Mesodermal cell (in vitro differentiated cells): ENCODE data around the gene BCL2L11.

Experiments used
- H3K27ac ChIP-seq: 2 replicates; pipeline ENCODE4 v1.7.0; 2013; ENCODE audit warnings: mild to moderate bottlenecking, low read depth, low read length, moderate library complexity; ENCODE audit not compliant: severe bottlenecking
- H3K36me3 ChIP-seq: 2 replicates; pipeline ENCODE4 v1.7.1; 2013; ENCODE audit warnings: mild to moderate bottlenecking, low read length, moderate library complexity; ENCODE audit not compliant: control insufficient read depth, insufficient read depth
- H3K4me1 ChIP-seq: one replicate; pipeline ENCODE4 v1.7.1; 2013; ENCODE audit warnings: mild to moderate bottlenecking, low read length; ENCODE audit not compliant: insufficient read depth, control insufficient read depth, poor library complexity, severe bottlenecking
- H3K4me3 ChIP-seq: 2 replicates; pipeline ENCODE4 v1.7.0; 2013; ENCODE audit warnings: low read length, control low read depth, mild to moderate bottlenecking; ENCODE audit not compliant: insufficient read depth, poor library complexity, severe bottlenecking; ENCODE audit errors: extremely low read depth
- H3K9me3 ChIP-seq: 2 replicates; pipeline ENCODE4 v1.7.1; 2013; ENCODE audit warnings: mild to moderate bottlenecking, low read length, moderate library complexity; ENCODE audit not compliant: control insufficient read depth
- WGBS, 2 experiments: methylation state at CpG; one replicate each; pipeline ENCODE4 v1.1.5; 2013; ENCODE audit warnings: missing lambda C conversion rate in 2 of 2; ENCODE audit not compliant: insufficient coverage in 2 of 2; 5-methylcytosine and 5-hydroxymethylcytosine counted together

The BCL2L11 gene

DNA sequence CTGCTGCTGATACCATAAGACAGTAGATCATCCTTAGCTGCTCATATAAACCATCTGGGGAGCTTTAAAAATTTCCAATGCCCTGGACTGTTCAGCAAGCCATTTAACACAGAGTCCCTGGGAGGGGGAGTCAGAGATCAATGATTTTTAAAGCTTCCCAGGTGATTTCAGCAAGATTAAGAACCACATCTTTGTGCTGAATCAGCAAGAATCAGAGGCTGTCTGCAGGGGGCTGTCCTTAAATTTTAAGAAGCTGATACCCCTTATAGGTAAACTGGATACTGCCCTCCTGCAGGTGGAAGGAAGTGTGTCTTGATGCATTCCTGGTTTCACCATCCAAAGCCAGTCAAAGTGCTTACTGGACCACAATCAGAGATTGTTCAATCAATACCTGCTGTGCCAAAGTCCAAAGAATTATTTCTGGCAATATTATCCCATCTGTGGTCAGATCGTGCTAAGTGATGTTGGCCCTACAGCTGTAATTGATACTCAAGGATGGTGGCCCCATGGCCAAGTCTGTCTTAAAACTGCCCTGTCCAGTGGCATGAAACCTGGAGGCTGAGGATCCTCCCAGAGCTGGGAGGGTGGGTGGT lies 72.2 kb downstream of the BCL2L11 start:
- H3K36me3 ChIP-seq, result no peaks in the 10 kb centered on the region
- WGBS, 2 experiments, result 43 to 100% methylated on average over 1 of the region's 1 CpG
- no peaks in the 10 kb centered on the region for H3K9me3 ChIP-seq
- no peak overlapping the region for H3K27ac ChIP-seq
- H3K4me1 ChIP-seq, result no peaks in the 10 kb centered on the region
- H3K4me3 ChIP-seq, result no peak overlapping the region

- no peaks in the 10 kb centered on the region for H3K36me3 ChIP-seq
- H3K4me3 ChIP-seq, result no peak overlapping the region
- no peaks in the 10 kb centered on the region for H3K4me1 ChIP-seq
- 84 to 85% methylated on average over 5 to 7 of the region's 8 CpGs for WGBS, 2 experiments
- H3K27ac ChIP-seq, result no peak overlapping the region
- H3K9me3 ChIP-seq, result no peaks in the 10 kb centered on the region
These were observed 74.3 kb downstream of the BCL2L11 start for GRCh38 chr2:111194835-111195621.

DNA sequence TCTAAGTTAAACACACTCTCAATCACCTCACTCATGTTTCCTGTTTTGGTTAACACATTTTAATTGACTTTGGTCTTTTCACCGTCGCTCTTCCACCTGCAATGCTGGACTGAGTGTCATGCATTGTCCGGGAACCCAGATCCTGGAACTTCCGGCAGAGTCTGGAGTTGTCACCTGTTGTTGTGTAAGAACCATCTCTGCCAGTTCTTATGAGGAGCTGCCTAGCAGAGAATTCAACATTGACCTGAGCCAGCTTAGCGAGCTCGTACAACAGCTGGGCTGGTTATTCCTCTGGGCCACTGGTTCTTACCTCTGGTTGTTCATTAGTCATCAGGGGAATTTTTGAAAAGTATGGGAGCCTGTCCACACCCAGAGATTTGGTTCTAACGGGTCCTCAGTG lies 75.7 kb downstream of the BCL2L11 start:
- Histone ChIP-seq H3K27ac (no peak overlapping the region), H3K9me3 (no peaks in the 10 kb centered on the region), H3K36me3 (no peaks in the 10 kb centered on the region), H3K4me1 (no peaks in the 10 kb centered on the region), H3K4me3 (no peak overlapping the region)
- WGBS, 2 experiments, result 88 to 97% methylated on average over 7 of the region's 7 CpGs

GRCh38 chr2:111198701-111199100 lies 78.0 kb downstream of the BCL2L11 start:
- Histone ChIP-seq H3K4me1 (no peaks in the 10 kb centered on the region), H3K9me3 (no peaks in the 10 kb centered on the region), H3K36me3 (no peaks in the 10 kb centered on the region), H3K4me3 (no peak overlapping the region), H3K27ac (no peak overlapping the region)
- 92 to 94% methylated on average over 4 to 7 of the region's 9 CpGs for WGBS, 2 experiments

DNA sequence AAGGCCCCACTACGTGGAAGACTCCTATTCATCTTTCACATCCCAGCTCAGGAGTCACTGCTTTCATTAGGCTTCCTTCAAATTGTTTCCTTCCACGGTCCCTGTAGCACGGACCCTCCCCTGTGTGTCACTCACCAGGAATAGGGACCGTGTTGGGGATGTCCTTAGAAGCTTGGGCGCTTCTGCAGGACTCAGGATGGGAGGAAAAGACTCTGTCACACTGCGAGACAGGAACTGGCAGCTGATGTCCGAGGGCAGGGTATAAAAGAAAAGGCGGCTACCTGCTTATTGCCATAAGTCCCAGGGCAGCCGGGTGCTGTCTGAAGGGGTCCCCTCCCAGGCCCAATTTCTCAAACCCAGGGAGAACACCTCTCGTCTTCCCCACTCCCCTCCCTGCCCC lies 79.1 kb downstream of the BCL2L11 start:
- H3K9me3 ChIP-seq, result no peaks in the 10 kb centered on the region
- no peaks in the 10 kb centered on the region for H3K4me1 ChIP-seq
- H3K27ac ChIP-seq, result no peak overlapping the region
- H3K36me3 ChIP-seq, result no peaks in the 10 kb centered on the region
- no peak overlapping the region for H3K4me3 ChIP-seq
- 88 to 93% methylated on average over 9 to 10 of the region's 10 CpGs for WGBS, 2 experiments

DNA sequence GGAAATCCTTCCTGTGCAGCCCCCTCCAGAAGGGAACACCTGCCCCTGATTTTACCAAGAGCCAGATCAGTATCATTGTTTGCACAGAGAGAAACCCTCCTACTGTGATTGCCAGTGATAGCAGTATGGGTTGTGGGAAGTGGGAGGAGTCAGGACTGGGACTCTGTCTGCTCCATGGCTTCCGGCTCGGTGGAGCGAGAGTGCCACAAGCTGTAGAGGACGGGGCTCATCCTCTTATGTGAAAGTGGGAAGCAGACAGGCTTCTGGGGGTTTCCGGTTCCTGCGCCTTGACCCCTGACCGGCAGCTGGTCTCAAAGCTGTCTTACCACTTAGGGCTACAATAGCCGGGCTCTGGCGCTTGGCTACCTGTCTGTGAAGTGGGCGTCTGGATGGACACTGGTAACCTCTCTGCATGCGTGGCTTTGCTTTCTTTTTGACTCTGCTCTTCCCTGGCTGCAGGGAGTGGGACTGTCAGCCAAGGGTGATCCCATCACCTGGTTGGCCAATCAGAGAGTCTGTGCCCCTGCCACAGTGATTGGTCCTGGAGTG lies 79.7 kb downstream of the BCL2L11 start:
- no peaks in the 10 kb centered on the region for H3K9me3 ChIP-seq
- H3K27ac ChIP-seq, result no peak overlapping the region
- no peak overlapping the region for H3K4me3 ChIP-seq
- no peaks in the 10 kb centered on the region for H3K36me3 ChIP-seq
- H3K4me1 ChIP-seq, result no peaks in the 10 kb centered on the region
- 95 to 97% methylated on average over 11 of the region's 11 CpGs for WGBS, 2 experiments

GRCh38 chr2:111201214-111201613 lies 80.5 kb downstream of the BCL2L11 start:
- no peaks in the 10 kb centered on the region for H3K4me1 ChIP-seq
- H3K36me3 ChIP-seq, result no peaks in the 10 kb centered on the region
- no peak overlapping the region for H3K4me3 ChIP-seq
- WGBS, 2 experiments, result 92 to 95% methylated on average over 2 to 4 of the region's 4 CpGs
- no peak overlapping the region for H3K27ac ChIP-seq
- no peaks in the 10 kb centered on the region for H3K9me3 ChIP-seq

DNA sequence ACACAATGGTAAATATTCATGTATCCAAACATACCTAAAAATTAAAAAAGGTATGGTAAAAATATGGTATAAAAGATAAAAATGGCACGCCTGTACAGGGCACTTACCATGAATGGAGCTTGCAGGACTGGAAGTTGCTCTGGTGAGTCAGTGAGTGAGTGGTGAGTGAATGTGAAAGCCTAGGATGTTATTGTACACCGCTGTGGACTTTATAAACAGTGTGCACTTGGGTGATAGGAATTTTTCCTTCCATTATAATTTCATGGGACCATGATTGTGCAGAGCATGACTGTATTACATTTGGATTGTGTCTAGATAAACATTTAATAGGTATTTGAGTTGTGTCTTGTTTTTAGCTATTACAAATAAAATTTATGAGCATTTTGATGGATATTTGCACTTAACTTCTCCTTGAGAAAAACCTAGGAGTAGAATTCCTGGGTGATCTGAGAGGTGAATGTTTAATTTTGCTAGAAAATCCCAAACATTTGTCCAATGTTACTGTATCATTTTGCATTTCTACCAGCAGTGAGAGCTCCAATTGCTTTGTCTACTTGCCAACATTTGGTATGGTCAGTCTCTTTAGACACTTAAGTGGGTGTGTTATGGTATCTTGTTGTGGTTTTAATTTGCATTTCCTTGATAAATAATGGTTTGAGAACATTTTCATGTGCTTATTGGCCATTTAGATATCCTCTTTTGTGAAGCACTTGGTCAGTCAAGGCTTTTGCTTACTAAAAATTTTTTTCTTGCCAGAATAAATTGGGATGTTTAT lies 81.7 kb downstream of the BCL2L11 start:
- no peak overlapping the region for H3K4me3 ChIP-seq
- no peaks in the 10 kb centered on the region for H3K36me3 ChIP-seq
- H3K27ac ChIP-seq, result no peak overlapping the region
- H3K9me3 ChIP-seq, result no peaks in the 10 kb centered on the region
- no peaks in the 10 kb centered on the region for H3K4me1 ChIP-seq
- WGBS, 2 experiments, result 89 to 94% methylated on average over 2 of the region's 2 CpGs

- H3K9me3 ChIP-seq, result no peaks in the 10 kb centered on the region
- 92% methylated on average over 2 of the region's 2 CpGs; no CpG with 5 or more reads in 1 of the 2 experiments for WGBS, 2 experiments
- H3K4me1 ChIP-seq, result no peaks in the 10 kb centered on the region
- H3K27ac ChIP-seq, result no peak overlapping the region
- peaks cover 6% of the 10 kb centered on the region for H3K36me3 ChIP-seq
- H3K4me3 ChIP-seq, result no peak overlapping the region
These were observed 84.0 kb downstream of the BCL2L11 start for GRCh38 chr2:111204706-111205105.

DNA sequence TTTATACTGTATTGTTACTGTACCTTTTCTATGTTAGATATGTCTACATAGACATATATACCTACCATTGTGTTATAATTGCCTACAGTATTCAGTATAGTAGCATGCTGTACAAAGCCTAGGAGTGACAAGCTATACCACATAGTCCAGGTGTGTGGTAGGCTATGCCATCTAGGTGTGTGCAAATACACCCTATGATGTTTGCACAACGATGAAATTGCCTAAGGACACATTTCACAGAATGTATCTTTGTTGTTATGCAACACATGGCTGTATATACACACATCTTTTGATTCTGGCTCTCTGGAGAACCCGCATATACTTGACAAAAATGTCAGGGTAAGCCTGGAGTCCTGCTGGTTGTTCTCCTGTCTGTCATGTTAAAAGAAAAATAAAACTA lies 85.1 kb downstream of the BCL2L11 start:
- Histone ChIP-seq H3K9me3 (no peaks in the 10 kb centered on the region), H3K4me1 (no peaks in the 10 kb centered on the region), H3K36me3 (peaks cover 6% of the 10 kb centered on the region), H3K4me3 (no peak overlapping the region), H3K27ac (no peak overlapping the region)
- 57 to 100% methylated on average over 1 of the region's 2 CpGs for WGBS, 2 experiments
